ENCODE data around the gene PDS5A. TPM values are rescaled to one million over a fixed set of nuclear protein-coding genes. Genes with fewer than 3 reads are reported as not detected.
"Not testable (repeated sequence)": the region's sequence is repeated elsewhere in the genome, so short reads cannot be mapped to it uniquely, and the experiment has no call there.

Gene PDS5A
- total and polyA plus RNA-seq, 4 donors = 21.2 to 121 (median 42.3) TPM

- DNase-seq (no peak), ATAC-seq (ENCODE audit: insufficient read depth, low FRiP score) (no peak)
Measured at GRCh38 chr4:39812500-39812899, 165.2 kb downstream of the PDS5A start.

GRCh38 chr4:39808231-39808749 lies 169.4 kb downstream of the PDS5A start:
- Histone ChIP-seq H3K4me1 (ENCODE audit: control insufficient read depth in 5 of 5, insufficient read depth in 5 of 5, low read length in 5 of 5) (no peaks in the 10 kb centered on the region), H3K27me3 (ENCODE audit: control insufficient read depth in 3 of 3, insufficient read depth in 3 of 3, low read length in 2 of 3) (no peaks in the 10 kb centered on the region), H3K9me3 (ENCODE audit: control insufficient read depth in 4 of 4, insufficient read depth in 3 of 4, low read length in 3 of 4) (no peaks in the 10 kb centered on the region), H3K4me3 (no peak overlapping the region), H3K9ac (ENCODE audit: insufficient read depth in 1 of 2, low read length in 2 of 2) (no peak overlapping the region), H3K27ac (ENCODE audit: low read depth in 1 of 2, low read length in 1 of 2) (no peak overlapping the region), H3K36me3 (ENCODE audit: control insufficient read depth in 4 of 4, insufficient read depth in 4 of 4, low read length in 4 of 4) (no peaks in the 10 kb centered on the region)
- TF ChIP-seq CTCF (IDR thresholded peaks at IDR 0.05; ENCODE audit: control extremely low read depth, extremely low read depth) = no peak
- DNase-seq = no peak
- WGBS, 2 donors = 64 to 72% methylated on average over 8 of the region's 8 CpGs
- no peak for ATAC-seq (ENCODE audit: insufficient read depth, low FRiP score)

More at GRCh38 chr4:39812500-39812899, 165.2 kb downstream of the PDS5A start:
- no peaks in the 10 kb centered on the region for H3K9me3 ChIP-seq (ENCODE audit: control insufficient read depth in 4 of 4, insufficient read depth in 3 of 4, low read length in 3 of 4)
- H3K4me1 ChIP-seq (ENCODE audit: control insufficient read depth in 5 of 5, insufficient read depth in 5 of 5, low read length in 5 of 5) = no peaks in the 10 kb centered on the region
- no peaks in the 10 kb centered on the region for H3K27me3 ChIP-seq (ENCODE audit: control insufficient read depth in 3 of 3, insufficient read depth in 3 of 3, low read length in 2 of 3)
- no peak overlapping the region for H3K4me3 ChIP-seq
- 73 to 89% methylated on average over 6 of the region's 6 CpGs for WGBS, 2 donors
- no peak for TF ChIP-seq CTCF (IDR thresholded peaks at IDR 0.05; ENCODE audit: control extremely low read depth, extremely low read depth)
- H3K9ac ChIP-seq (ENCODE audit: insufficient read depth in 1 of 2, low read length in 2 of 2) = no peak overlapping the region
- H3K36me3 ChIP-seq (ENCODE audit: control insufficient read depth in 4 of 4, insufficient read depth in 4 of 4, low read length in 4 of 4) = no peaks in the 10 kb centered on the region
- no peak overlapping the region for H3K27ac ChIP-seq (ENCODE audit: low read depth in 1 of 2, low read length in 1 of 2)

DNA sequence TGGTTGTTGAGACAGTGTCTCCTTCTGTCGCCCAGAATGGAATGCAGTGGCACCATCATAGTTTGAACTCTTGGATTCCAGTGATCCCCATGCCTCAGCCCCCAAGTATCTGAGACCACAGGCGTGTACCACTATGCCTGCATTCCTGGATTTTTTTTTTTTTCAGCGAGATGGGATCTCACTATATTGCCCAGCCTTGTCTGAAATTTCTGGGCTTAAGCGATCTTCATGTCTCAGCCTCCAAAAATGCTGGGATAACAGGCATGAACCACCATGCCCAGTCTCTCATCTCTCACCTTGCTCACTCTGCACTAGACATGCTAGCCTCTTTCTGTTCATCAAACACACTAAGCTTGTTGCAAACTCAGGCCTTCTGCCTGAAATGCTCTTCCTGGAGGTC lies 175.7 kb downstream of the PDS5A start:
- ATAC-seq (ENCODE audit: insufficient read depth, low FRiP score) (no peak), DNase-seq (no peak)
- no peak overlapping the region for H3K4me3 ChIP-seq
- WGBS, 2 donors = 92 to 99% methylated on average over 4 of the region's 4 CpGs
- H3K27ac ChIP-seq (ENCODE audit: low read depth in 1 of 2, low read length in 1 of 2) = no peak overlapping the region
- no peak overlapping the region for H3K9ac ChIP-seq (ENCODE audit: insufficient read depth in 1 of 2, low read length in 2 of 2)
- H3K9me3 ChIP-seq (ENCODE audit: control insufficient read depth in 4 of 4, insufficient read depth in 3 of 4, low read length in 3 of 4) = no peaks in the 10 kb centered on the region
- H3K27me3 ChIP-seq (ENCODE audit: control insufficient read depth in 3 of 3, insufficient read depth in 3 of 3, low read length in 2 of 3) = no peaks in the 10 kb centered on the region
- no peaks in the 10 kb centered on the region for H3K4me1 ChIP-seq (ENCODE audit: control insufficient read depth in 5 of 5, insufficient read depth in 5 of 5, low read length in 5 of 5)
- no peaks in the 10 kb centered on the region for H3K36me3 ChIP-seq (ENCODE audit: control insufficient read depth in 4 of 4, insufficient read depth in 4 of 4, low read length in 4 of 4)
- TF ChIP-seq CTCF (IDR thresholded peaks at IDR 0.05; ENCODE audit: control extremely low read depth, extremely low read depth) = no peak

DNA sequence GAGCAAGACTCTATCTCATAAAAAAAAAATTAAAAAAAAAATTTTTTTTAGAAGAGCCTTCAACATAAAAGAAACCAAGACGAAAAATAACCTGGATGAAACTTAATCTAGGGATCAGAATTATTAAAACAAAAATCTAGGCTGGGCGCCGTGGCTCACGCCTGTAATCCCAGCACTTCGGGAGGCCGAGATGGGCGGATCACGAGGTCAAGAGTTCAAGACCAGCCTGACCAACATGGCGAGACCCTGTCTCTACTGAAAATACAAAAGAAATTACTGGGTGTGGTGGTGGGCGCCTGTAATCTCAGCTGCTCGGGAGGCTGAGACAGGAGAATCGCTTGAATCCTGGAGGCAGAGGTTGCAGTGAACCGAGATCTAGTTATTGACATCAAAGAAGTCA lies 184.7 kb downstream of the PDS5A start:
- not testable (repeated sequence) for DNase-seq; H3K27me3 ChIP-seq (ENCODE audit: control insufficient read depth in 3 of 3, insufficient read depth in 3 of 3, low read length in 2 of 3); H3K27ac ChIP-seq (ENCODE audit: low read depth in 1 of 2, low read length in 1 of 2); H3K36me3 ChIP-seq (ENCODE audit: control insufficient read depth in 4 of 4, insufficient read depth in 4 of 4, low read length in 4 of 4); H3K9me3 ChIP-seq (ENCODE audit: control insufficient read depth in 4 of 4, insufficient read depth in 3 of 4, low read length in 3 of 4); H3K4me3 ChIP-seq; ATAC-seq (ENCODE audit: insufficient read depth, low FRiP score); H3K4me1 ChIP-seq (ENCODE audit: control insufficient read depth in 5 of 5, insufficient read depth in 5 of 5, low read length in 5 of 5); H3K9ac ChIP-seq (ENCODE audit: insufficient read depth in 1 of 2, low read length in 2 of 2)
- whole genome bisulfite sequencing, 2 donors = 96 to 98% methylated on average over 13 of the region's 13 CpGs
